HCT116 (cell line): ENCODE results near the gene TMEM150C.

Experiments used
- POLR2A ChIP-seq: IDR thresholded peaks from 2 replicates; pipeline ENCODE4 v1.7.0; 2011; ENCODE audit warnings: borderline replicate concordance; ENCODE audit not compliant: insufficient read depth, insufficient read length; ENCODE audit errors: extremely low read depth
- POLR2AphosphoS5 ChIP-seq: IDR thresholded peaks from 2 replicates; pipeline ENCODE4 v1.6.1; 2011; ENCODE audit warnings: mild to moderate bottlenecking, low read depth, low read length, moderate library complexity
- ZNF274 ChIP-seq: fragments of 200-500 bp; sonication (Bioruptor generic); IDR thresholded peaks from 2 replicates; pipeline ENCODE4 v1.6.1; 2014; ENCODE audit warnings: mild to moderate bottlenecking, low read depth, low read length, inconsistent platforms
- TF ChIP-seq, protein P1 (sequence below), 3 experiments: fragments of 200-600 bp in 1 of 3; sonication (generic) in 1 of 3; IDR thresholded peaks in 2 of 3; conservative IDR thresholded peaks in 1 of 3; 2 replicates each; pipeline ENCODE4 v1.5.1; 2012 to 2017; ENCODE audit warnings: low read depth in 2 of 3, low read length in 2 of 3, antibody characterized with exemption in 1 of 3, borderline replicate concordance in 1 of 3, control low read depth in 1 of 3, mild to moderate bottlenecking in 1 of 3, mixed read lengths in 1 of 3, mixed run types in 1 of 3, moderate library complexity in 1 of 3; ENCODE audit not compliant: insufficient read depth in 1 of 3

GRCh38 chr4:82463221-82463620 is 98.6 kb downstream of the TMEM150C start:
- TF ChIP-seq POLR2AphosphoS5 (no peak), POLR2A (no peak), ZNF274 (no peak)
- TF ChIP-seq, protein P1, sequence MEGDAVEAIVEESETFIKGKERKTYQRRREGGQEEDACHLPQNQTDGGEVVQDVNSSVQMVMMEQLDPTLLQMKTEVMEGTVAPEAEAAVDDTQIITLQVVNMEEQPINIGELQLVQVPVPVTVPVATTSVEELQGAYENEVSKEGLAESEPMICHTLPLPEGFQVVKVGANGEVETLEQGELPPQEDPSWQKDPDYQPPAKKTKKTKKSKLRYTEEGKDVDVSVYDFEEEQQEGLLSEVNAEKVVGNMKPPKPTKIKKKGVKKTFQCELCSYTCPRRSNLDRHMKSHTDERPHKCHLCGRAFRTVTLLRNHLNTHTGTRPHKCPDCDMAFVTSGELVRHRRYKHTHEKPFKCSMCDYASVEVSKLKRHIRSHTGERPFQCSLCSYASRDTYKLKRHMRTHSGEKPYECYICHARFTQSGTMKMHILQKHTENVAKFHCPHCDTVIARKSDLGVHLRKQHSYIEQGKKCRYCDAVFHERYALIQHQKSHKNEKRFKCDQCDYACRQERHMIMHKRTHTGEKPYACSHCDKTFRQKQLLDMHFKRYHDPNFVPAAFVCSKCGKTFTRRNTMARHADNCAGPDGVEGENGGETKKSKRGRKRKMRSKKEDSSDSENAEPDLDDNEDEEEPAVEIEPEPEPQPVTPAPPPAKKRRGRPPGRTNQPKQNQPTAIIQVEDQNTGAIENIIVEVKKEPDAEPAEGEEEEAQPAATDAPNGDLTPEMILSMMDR (IDR thresholded peaks at IDR 0.05 in 2 of 3, conservative IDR thresholded peaks at IDR 0.05 in 1 of 3; ENCODE audit: borderline replicate concordance in 1 of 3, insufficient read depth in 1 of 3, low read depth in 2 of 3, low read length in 2 of 3): no peak
